Measurements from ENCODE around the gene ZNF90. TPM values are rescaled to one million over a fixed set of nuclear protein-coding genes. Genes with fewer than 3 reads are reported as not detected.

ZNF90 gene
- total RNA-seq, 1 experiment from 2014 or later: 112 TPM

GRCh38 chr19:20077791-20078463 lies at the start of gene ZNF90 (continued):
- TF ChIP-seq, protein P1, sequence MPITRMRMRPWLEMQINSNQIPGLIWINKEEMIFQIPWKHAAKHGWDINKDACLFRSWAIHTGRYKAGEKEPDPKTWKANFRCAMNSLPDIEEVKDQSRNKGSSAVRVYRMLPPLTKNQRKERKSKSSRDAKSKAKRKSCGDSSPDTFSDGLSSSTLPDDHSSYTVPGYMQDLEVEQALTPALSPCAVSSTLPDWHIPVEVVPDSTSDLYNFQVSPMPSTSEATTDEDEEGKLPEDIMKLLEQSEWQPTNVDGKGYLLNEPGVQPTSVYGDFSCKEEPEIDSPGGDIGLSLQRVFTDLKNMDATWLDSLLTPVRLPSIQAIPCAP (CRISPR knock-in tag; IDR thresholded peaks at IDR 0.05): no peak
- TF ChIP-seq, protein P2, sequence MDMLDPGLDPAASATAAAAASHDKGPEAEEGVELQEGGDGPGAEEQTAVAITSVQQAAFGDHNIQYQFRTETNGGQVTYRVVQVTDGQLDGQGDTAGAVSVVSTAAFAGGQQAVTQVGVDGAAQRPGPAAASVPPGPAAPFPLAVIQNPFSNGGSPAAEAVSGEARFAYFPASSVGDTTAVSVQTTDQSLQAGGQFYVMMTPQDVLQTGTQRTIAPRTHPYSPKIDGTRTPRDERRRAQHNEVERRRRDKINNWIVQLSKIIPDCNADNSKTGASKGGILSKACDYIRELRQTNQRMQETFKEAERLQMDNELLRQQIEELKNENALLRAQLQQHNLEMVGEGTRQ (CRISPR knock-in tag; IDR thresholded peaks at IDR 0.05): peak; percentile 86

- ChIA-PET CTCF (interaction anchor here (1.8 kb wide), 1 partner anchor 31 kb away, joined by 3 read pairs; no protein-coding TSS in a partner anchor), POLR2A (no interaction called here)
- Mint-ChIP-seq H3K36me3 (peaks cover 61% of the 10 kb centered on the region), H3K9me3 (peaks cover 5% of the 10 kb centered on the region), H3K4me3 (no peak overlapping the region), H3K4me1 (no peaks in the 10 kb centered on the region), H3K27ac (no peak overlapping the region; the same call in 1 of the 2 replicates), H3K27me3 (ENCODE audit: low read depth) (no peaks in the 10 kb centered on the region)
- DNase-seq (ENCODE audit: low spot score) (no peak), ATAC-seq (no peak)
- TF ChIP-seq, protein P3, sequence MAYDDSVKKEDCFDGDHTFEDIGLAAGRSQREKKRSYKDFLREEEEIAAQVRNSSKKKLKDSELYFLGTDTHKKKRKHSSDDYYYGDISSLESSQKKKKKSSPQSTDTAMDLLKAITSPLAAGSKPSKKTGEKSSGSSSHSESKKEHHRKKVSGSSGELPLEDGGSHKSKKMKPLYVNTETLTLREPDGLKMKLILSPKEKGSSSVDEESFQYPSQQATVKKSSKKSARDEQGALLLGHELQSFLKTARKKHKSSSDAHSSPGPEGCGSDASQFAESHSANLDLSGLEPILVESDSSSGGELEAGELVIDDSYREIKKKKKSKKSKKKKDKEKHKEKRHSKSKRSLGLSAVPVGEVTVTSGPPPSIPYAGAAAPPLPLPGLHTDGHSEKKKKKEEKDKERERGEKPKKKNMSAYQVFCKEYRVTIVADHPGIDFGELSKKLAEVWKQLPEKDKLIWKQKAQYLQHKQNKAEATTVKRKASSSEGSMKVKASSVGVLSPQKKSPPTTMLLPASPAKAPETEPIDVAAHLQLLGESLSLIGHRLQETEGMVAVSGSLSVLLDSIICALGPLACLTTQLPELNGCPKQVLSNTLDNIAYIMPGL (CRISPR knock-in tag; IDR thresholded peaks at IDR 0.05): no peak
- TF ChIP-seq SMAD3 (CRISPR knock-in tag; IDR thresholded peaks at IDR 0.05; ENCODE audit: borderline replicate concordance) (no peak), ZNF512 (CRISPR knock-in tag; IDR thresholded peaks at IDR 0.05; ENCODE audit: borderline replicate concordance) (no peak), ZNF425 (CRISPR knock-in tag; conservative IDR thresholded peaks at IDR 0.05) (no peak), CDX4 (CRISPR knock-in tag; IDR thresholded peaks at IDR 0.05; ENCODE audit: borderline replicate concordance) (no peak), SMAD4 (CRISPR knock-in tag; IDR thresholded peaks at IDR 0.05) (no peak), GABPB1 (CRISPR knock-in tag; IDR thresholded peaks at IDR 0.05) (no peak), FOXP1 (CRISPR knock-in tag; IDR thresholded peaks at IDR 0.05; ENCODE audit: borderline replicate concordance) (no peak), NFE2L1 (CRISPR knock-in tag; IDR thresholded peaks at IDR 0.05) (no peak), IRF2 (CRISPR knock-in tag; IDR thresholded peaks at IDR 0.05; ENCODE audit: borderline replicate concordance, low read depth) (no peak), SP1 (CRISPR knock-in tag; conservative IDR thresholded peaks at IDR 0.05) (no peak), ZNF423 (CRISPR knock-in tag; IDR thresholded peaks at IDR 0.05) (no peak), ZBTB21 (CRISPR knock-in tag; IDR thresholded peaks at IDR 0.05; ENCODE audit: borderline replicate concordance) (no peak), MLX (CRISPR knock-in tag; IDR thresholded peaks at IDR 0.05) (no peak), EMX1 (CRISPR knock-in tag; IDR thresholded peaks at IDR 0.05) (no peak), ZNF121 (CRISPR knock-in tag; IDR thresholded peaks at IDR 0.05) (no peak)
- TF ChIP-seq, protein P4, sequence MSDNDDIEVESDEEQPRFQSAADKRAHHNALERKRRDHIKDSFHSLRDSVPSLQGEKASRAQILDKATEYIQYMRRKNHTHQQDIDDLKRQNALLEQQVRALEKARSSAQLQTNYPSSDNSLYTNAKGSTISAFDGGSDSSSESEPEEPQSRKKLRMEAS (CRISPR knock-in tag; IDR thresholded peaks at IDR 0.05): no peak
- TF ChIP-seq, protein P5, sequence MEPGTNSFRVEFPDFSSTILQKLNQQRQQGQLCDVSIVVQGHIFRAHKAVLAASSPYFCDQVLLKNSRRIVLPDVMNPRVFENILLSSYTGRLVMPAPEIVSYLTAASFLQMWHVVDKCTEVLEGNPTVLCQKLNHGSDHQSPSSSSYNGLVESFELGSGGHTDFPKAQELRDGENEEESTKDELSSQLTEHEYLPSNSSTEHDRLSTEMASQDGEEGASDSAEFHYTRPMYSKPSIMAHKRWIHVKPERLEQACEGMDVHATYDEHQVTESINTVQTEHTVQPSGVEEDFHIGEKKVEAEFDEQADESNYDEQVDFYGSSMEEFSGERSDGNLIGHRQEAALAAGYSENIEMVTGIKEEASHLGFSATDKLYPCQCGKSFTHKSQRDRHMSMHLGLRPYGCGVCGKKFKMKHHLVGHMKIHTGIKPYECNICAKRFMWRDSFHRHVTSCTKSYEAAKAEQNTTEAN (CRISPR knock-in tag; IDR thresholded peaks at IDR 0.05): no peak
- TF ChIP-seq, protein P6, sequence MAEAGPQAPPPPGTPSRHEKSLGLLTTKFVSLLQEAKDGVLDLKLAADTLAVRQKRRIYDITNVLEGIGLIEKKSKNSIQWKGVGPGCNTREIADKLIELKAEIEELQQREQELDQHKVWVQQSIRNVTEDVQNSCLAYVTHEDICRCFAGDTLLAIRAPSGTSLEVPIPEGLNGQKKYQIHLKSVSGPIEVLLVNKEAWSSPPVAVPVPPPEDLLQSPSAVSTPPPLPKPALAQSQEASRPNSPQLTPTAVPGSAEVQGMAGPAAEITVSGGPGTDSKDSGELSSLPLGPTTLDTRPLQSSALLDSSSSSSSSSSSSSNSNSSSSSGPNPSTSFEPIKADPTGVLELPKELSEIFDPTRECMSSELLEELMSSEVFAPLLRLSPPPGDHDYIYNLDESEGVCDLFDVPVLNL (CRISPR knock-in tag; IDR thresholded peaks at IDR 0.05; ENCODE audit: borderline replicate concordance, low read depth): no peak
These were observed 49.2 kb upstream of the ZNF90 start for GRCh38 chr19:20028611-20029010.
